ENCODE measurements around the gene GNLY. TPM values are rescaled to one million over a fixed set of nuclear protein-coding genes. Genes with fewer than 3 reads are reported as not detected.

GNLY gene
- total RNA-seq, 1 donor from 2014 or later: 3.2 TPM

GRCh38 chr2:85648619-85649018 is 45.5 kb upstream of the GNLY start:
- no peaks in the 10 kb centered on the region for H3K27me3 ChIP-seq
- DNase-seq (ENCODE audit: extremely low spot score in 2 of 2): no peak
- intact Hi-C loops (cut with DNase I): no loop called here
- peaks cover 0 to 88% of the 10 kb centered on the region in 2 donors for H3K36me3 ChIP-seq
- TF ChIP-seq POLR2A (IDR thresholded peaks at IDR 0.05) (no peak), POLR2AphosphoS5 (IDR thresholded peaks at IDR 0.05; ENCODE audit: insufficient read depth in 1 of 2, low read depth in 1 of 2) (no peak), CTCF (IDR thresholded peaks at IDR 0.05) (no peak)
- no peak overlapping the region for H3K27ac ChIP-seq
- no peak overlapping the region for H3K4me3 ChIP-seq
- H3K4me1 ChIP-seq: no peaks in the 10 kb centered on the region
- H3K9me3 ChIP-seq: no peaks in the 10 kb centered on the region

GRCh38 chr2:85649201-85650190 is 44.7 kb upstream of the GNLY start:
- Histone ChIP-seq H3K27ac (no peak overlapping the region), H3K4me1 (no peaks in the 10 kb centered on the region), H3K27me3 (no peaks in the 10 kb centered on the region), H3K4me3 (no peak overlapping the region), H3K9me3 (no peaks in the 10 kb centered on the region), H3K36me3 (peaks cover 0 to 79% of the 10 kb centered on the region in 2 donors)
- intact Hi-C loops (cut with DNase I): no loop called here
- no peak for DNase-seq (ENCODE audit: extremely low spot score in 2 of 2)
- TF ChIP-seq POLR2AphosphoS5 (IDR thresholded peaks at IDR 0.05; ENCODE audit: insufficient read depth in 1 of 2, low read depth in 1 of 2): no peak
- no peak for TF ChIP-seq CTCF (IDR thresholded peaks at IDR 0.05)
- TF ChIP-seq POLR2A (IDR thresholded peaks at IDR 0.05): no peak

GRCh38 chr2:85650456-85650855 is 43.7 kb upstream of the GNLY start:
- intact Hi-C loops (cut with DNase I): no loop called here
- TF ChIP-seq POLR2A (IDR thresholded peaks at IDR 0.05): no peak
- TF ChIP-seq CTCF (IDR thresholded peaks at IDR 0.05): no peak
- TF ChIP-seq POLR2AphosphoS5 (IDR thresholded peaks at IDR 0.05; ENCODE audit: insufficient read depth in 1 of 2, low read depth in 1 of 2): no peak
- DNase-seq (ENCODE audit: extremely low spot score in 2 of 2): no peak
- Histone ChIP-seq H3K36me3 (peaks cover 0 to 70% of the 10 kb centered on the region in 2 donors), H3K27ac (no peak overlapping the region), H3K9me3 (no peaks in the 10 kb centered on the region), H3K27me3 (no peaks in the 10 kb centered on the region), H3K4me3 (no peak overlapping the region), H3K4me1 (no peaks in the 10 kb centered on the region)

GRCh38 chr2:85651097-85651496 is 43.1 kb upstream of the GNLY start:
- no peak for DNase-seq (ENCODE audit: extremely low spot score in 2 of 2)
- TF ChIP-seq POLR2A (IDR thresholded peaks at IDR 0.05): no peak
- TF ChIP-seq CTCF (IDR thresholded peaks at IDR 0.05): no peak
- no peak for TF ChIP-seq POLR2AphosphoS5 (IDR thresholded peaks at IDR 0.05; ENCODE audit: insufficient read depth in 1 of 2, low read depth in 1 of 2)
- Histone ChIP-seq H3K4me3 (no peak overlapping the region), H3K27me3 (no peaks in the 10 kb centered on the region), H3K36me3 (peaks cover 0 to 63% of the 10 kb centered on the region in 2 donors), H3K9me3 (no peaks in the 10 kb centered on the region), H3K4me1 (no peaks in the 10 kb centered on the region), H3K27ac (no peak overlapping the region)
- intact Hi-C loops (cut with DNase I): no loop called here

- H3K4me3 ChIP-seq: no peak overlapping the region
- H3K9me3 ChIP-seq: no peaks in the 10 kb centered on the region
- no peaks in the 10 kb centered on the region for H3K27me3 ChIP-seq
- H3K27ac ChIP-seq: no peak overlapping the region
- H3K4me1 ChIP-seq: no peaks in the 10 kb centered on the region
- TF ChIP-seq POLR2AphosphoS5 (IDR thresholded peaks at IDR 0.05; ENCODE audit: insufficient read depth in 1 of 2, low read depth in 1 of 2): no peak
- peaks cover 0 to 55% of the 10 kb centered on the region in 2 donors for H3K36me3 ChIP-seq
- DNase-seq (ENCODE audit: extremely low spot score in 2 of 2): no peak
- intact Hi-C loops (cut with DNase I): no loop called here
Observed at GRCh38 chr2:85652056-85652455, 42.1 kb upstream of the GNLY start.

Data from vagina (tissue), 2 donors.